ENCODE results near the gene FSTL1. TPM values are rescaled to one million over a fixed set of nuclear protein-coding genes. Genes with fewer than 3 reads are reported as not detected.

Gene FSTL1
- total and polyA plus RNA-seq, 11 donors = 43.8 to 667 (median 179) TPM

GRCh38 chr3:120448756-120449155, 2.0 kb downstream of the FSTL1 start:
- H3K9me3 ChIP-seq = no peaks in the 10 kb centered on the region
- TF ChIP-seq CTCF (IDR thresholded peaks at IDR 0.05) = no peak
- TF ChIP-seq POLR2A (IDR thresholded peaks at IDR 0.05) = peak in 1 of 2 donors; percentile 52
- DNase-seq (peak in 3 of 5 donors; percentile 44 to 62 (median 48)), ATAC-seq (peak; percentile 32 to 65 (median 38))
- H3K4me3 ChIP-seq = peak overlapping the region; percentile 68 to 99 (median 90)
- peak overlapping the region; percentile 91 to 98 (median 94) for H3K27ac ChIP-seq
- H3K36me3 ChIP-seq = peaks cover 0 to 21% (median 6%) of the 10 kb centered on the region in 9 donors
- intact Hi-C loops (cut with DNase I) = loop anchor here in 1 of 10 donors (10.0 kb wide), 1 partner anchor 106 kb away; no protein-coding TSS in a partner anchor
- 17 to 40% (median 34%) methylated on average over 2 of the region's 2 CpGs for WGBS, 4 donors
- peaks cover 0 to 27% (median 0%) of the 10 kb centered on the region in 9 donors for H3K27me3 ChIP-seq
- peaks cover 0 to 64% (median 50%) of the 10 kb centered on the region in 12 donors for H3K4me1 ChIP-seq

- Histone ChIP-seq H3K27me3 (peaks cover 0 to 27% (median 0%) of the 10 kb centered on the region in 9 donors), H3K4me3 (peak overlapping the region in 9 of 12 donors; percentile 68 to 99 (median 90)), H3K36me3 (peaks cover 0 to 21% (median 6%) of the 10 kb centered on the region in 9 donors), H3K27ac (peak overlapping the region in 8 of 12 donors; percentile 13 to 98 (median 94)), H3K4me1 (peaks cover 0 to 78% (median 59%) of the 10 kb centered on the region in 12 donors), H3K9me3 (no peaks in the 10 kb centered on the region)
- no peak for DNase-seq
- intact Hi-C loops (cut with DNase I) = loop anchor here in 1 of 10 donors (10.0 kb wide), 1 partner anchor 108 kb away; no protein-coding TSS in a partner anchor
- TF ChIP-seq POLR2A (IDR thresholded peaks at IDR 0.05) = no peak
- TF ChIP-seq CTCF (IDR thresholded peaks at IDR 0.05) = no peak
- no peak for ATAC-seq
- 40 to 64% (median 45%) methylated on average over 1 of the region's 1 CpG for WGBS, 4 donors
These were observed 3.7 kb downstream of the FSTL1 start for GRCh38 chr3:120446891-120447668.

- WGBS, 4 donors = 59 to 75% (median 70%) methylated on average over 5 of the region's 5 CpGs
- Histone ChIP-seq H3K4me3 (peak overlapping the region in 2 of 12 donors; percentile 68 to 92), H3K27ac (peak overlapping the region in 4 of 12 donors; percentile 6 to 98 (median 56)), H3K36me3 (peaks cover 0 to 28% (median 9%) of the 10 kb centered on the region in 9 donors), H3K9me3 (no peaks in the 10 kb centered on the region), H3K4me1 (peaks cover 2 to 89% (median 71%) of the 10 kb centered on the region in 12 donors), H3K27me3 (peaks cover 0 to 17% (median 0%) of the 10 kb centered on the region in 9 donors)
- intact Hi-C loops (cut with DNase I) = loop anchor here in 1 of 10 donors (10.0 kb wide), 1 partner anchor 109 kb away; no protein-coding TSS in a partner anchor
- no peak for DNase-seq
- no peak for ATAC-seq
- no peak for TF ChIP-seq POLR2A (IDR thresholded peaks at IDR 0.05)
- TF ChIP-seq CTCF (IDR thresholded peaks at IDR 0.05) = no peak
These were observed 5.1 kb downstream of the FSTL1 start for GRCh38 chr3:120445654-120446053.

GRCh38 chr3:120443626-120444123, 7.1 kb downstream of the FSTL1 start:
- intact Hi-C loops (cut with DNase I) = loop anchor here in 1 of 10 donors (10.0 kb wide), 1 partner anchor 111 kb away; no protein-coding TSS in a partner anchor
- H3K36me3 ChIP-seq = peaks cover 0 to 45% (median 15%) of the 10 kb centered on the region in 9 donors
- 26 to 42% (median 32%) methylated on average over 1 of the region's 1 CpG for WGBS, 4 donors
- H3K9me3 ChIP-seq = no peaks in the 10 kb centered on the region
- TF ChIP-seq POLR2A (IDR thresholded peaks at IDR 0.05) (no peak), CTCF (IDR thresholded peaks at IDR 0.05) (no peak)
- H3K27ac ChIP-seq = peak overlapping the region in 9 of 12 donors; percentile 9 to 66 (median 26)
- ATAC-seq (no peak), DNase-seq (no peak)
- H3K27me3 ChIP-seq = no peaks in the 10 kb centered on the region
- no peak overlapping the region for H3K4me3 ChIP-seq
- H3K4me1 ChIP-seq = peaks cover 10 to 98% (median 77%) of the 10 kb centered on the region in 12 donors

Measured in heart left ventricle (tissue), 16 donors.